ACC112 (cell line): ENCODE data around the gene HGS.
A peak's percentile ranks its signal among the peaks of the same experiment; 100 is the strongest.

Experiments used
- H2AFZ ChIP-seq: fragments of 200-600 bp; sonication (generic); one replicate; pipeline ENCODE4 v1.6.0; 2017; ENCODE audit warnings: antibody characterized with exemption, low read length; ENCODE audit not compliant: unreplicated experiment
- H3K27ac ChIP-seq: fragments of 200-600 bp; sonication (generic); 2 replicates; pipeline ENCODE4 v1.5.1; 2014; ENCODE audit warnings: low read depth, mild to moderate bottlenecking, antibody characterized with exemption, low read length, moderate library complexity
- H3K27me3 ChIP-seq: fragments of 200-600 bp; sonication (generic); 2 replicates; pipeline ENCODE4 v1.6.1; 2014; ENCODE audit warnings: mild to moderate bottlenecking, antibody characterized with exemption, low read length, moderate library complexity, mixed read lengths; ENCODE audit not compliant: insufficient read depth
- H3K36me3 ChIP-seq: fragments of 200-600 bp; sonication (generic); 2 replicates; pipeline ENCODE4 v1.6.1; 2016; ENCODE audit warnings: mild to moderate bottlenecking, antibody characterized with exemption, low read length, moderate library complexity, mixed read lengths; ENCODE audit not compliant: insufficient read depth
- H3K4me1 ChIP-seq: fragments of 200-600 bp; sonication (generic); one replicate; pipeline ENCODE4 v1.6.1; 2016; ENCODE audit warnings: low read length, mixed read lengths; ENCODE audit not compliant: insufficient read depth, unreplicated experiment, control insufficient read depth
- H3K4me3 ChIP-seq: fragments of 200-600 bp; sonication (generic); 2 replicates; pipeline ENCODE4 v1.5.1; 2014; ENCODE audit warnings: mild to moderate bottlenecking, low read depth, low read length
- H3K79me2 ChIP-seq: fragments of 200-600 bp; sonication (generic); one replicate; pipeline ENCODE4 v1.6.0; 2016; ENCODE audit warnings: low read length; ENCODE audit not compliant: control insufficient read depth, unreplicated experiment, insufficient read depth

Gene HGS

GRCh38 chr17:81683584-81684441, at the start of gene HGS, which contains the start of gene ARL16:
Gene HGS (plus strand): TSS chr17:81684011. CDS start chr17:81684067, 56 bp downstream.
Gene ARL16 (minus strand): TSS chr17:81683797. CDS start chr17:81683753, 44 bp downstream.
- H3K79me2 ChIP-seq: peaks cover 63% of the 10 kb centered on the region
- H3K4me3 ChIP-seq: peak within 1 kb of the TSS; percentile 93
- peaks cover 14% of the 10 kb centered on the region for H3K4me1 ChIP-seq
- peaks cover 21% of the 10 kb centered on the region; the same call in 1 of the 2 replicates for H3K36me3 ChIP-seq
- no peaks in the 10 kb centered on the region for H3K27me3 ChIP-seq
- peak within 1 kb of the TSS; percentile 97 for H3K27ac ChIP-seq
- peak within 1 kb of the TSS; percentile 53 for H2AFZ ChIP-seq

- Histone ChIP-seq H3K27ac (peak overlapping the region; percentile 89; the same call in 1 of the 2 replicates), H3K27me3 (no peaks in the 10 kb centered on the region), H3K79me2 (peaks cover 56% of the 10 kb centered on the region), H3K4me1 (peaks cover 6% of the 10 kb centered on the region), H3K4me3 (peak overlapping the region; percentile 94), H2AFZ (no peak overlapping the region), H3K36me3 (no peaks in the 10 kb centered on the region)
Measured at GRCh38 chr17:81635431-81635830, 48.4 kb upstream of the HGS start.

- Histone ChIP-seq H3K36me3 (no peaks in the 10 kb centered on the region), H3K4me3 (peak overlapping the region; percentile 94), H3K79me2 (peaks cover 52% of the 10 kb centered on the region), H3K27me3 (no peaks in the 10 kb centered on the region), H3K27ac (peak overlapping the region; percentile 89), H3K4me1 (peaks cover 6% of the 10 kb centered on the region), H2AFZ (no peak overlapping the region)
Measured at GRCh38 chr17:81635973-81636504, 47.8 kb upstream of the HGS start.

- H3K4me1 ChIP-seq: peaks cover 6% of the 10 kb centered on the region
- H3K27me3 ChIP-seq: no peaks in the 10 kb centered on the region
- peaks cover 48% of the 10 kb centered on the region for H3K79me2 ChIP-seq
- H3K4me3 ChIP-seq: peak within 1 kb of the TSS; percentile 94
- no peaks in the 10 kb centered on the region for H3K36me3 ChIP-seq
- peak within 1 kb of the TSS; percentile 89 for H3K27ac ChIP-seq
- peak within 1 kb of the TSS; percentile 91 for H2AFZ ChIP-seq
Measured at GRCh38 chr17:81636505-81637288, 47.1 kb upstream of the HGS start, which contains the start of the genes NPLOC4 and TSPAN10. Gene NPLOC4 (minus strand): TSS chr17:81637112. CDS start chr17:81636930, 182 bp downstream. Gene TSPAN10 (plus strand): TSS chr17:81637196. CDS start chr17:81642413, 5,217 bp downstream.

GRCh38 chr17:81638683-81639082, 45.1 kb upstream of the HGS start:
- Histone ChIP-seq H3K79me2 (peaks cover 29% of the 10 kb centered on the region), H3K4me1 (peaks cover 15% of the 10 kb centered on the region), H2AFZ (no peak overlapping the region), H3K4me3 (no peak overlapping the region), H3K27ac (no peak overlapping the region), H3K36me3 (no peaks in the 10 kb centered on the region), H3K27me3 (no peaks in the 10 kb centered on the region)

GRCh38 chr17:81640011-81640410, 43.8 kb upstream of the HGS start:
- Histone ChIP-seq H3K36me3 (no peaks in the 10 kb centered on the region), H3K4me1 (peaks cover 15% of the 10 kb centered on the region), H3K4me3 (no peak overlapping the region), H3K27ac (no peak overlapping the region), H3K79me2 (peaks cover 16% of the 10 kb centered on the region), H3K27me3 (no peaks in the 10 kb centered on the region), H2AFZ (no peak overlapping the region)

GRCh38 chr17:81641825-81642489, 41.9 kb upstream of the HGS start:
- Histone ChIP-seq H3K36me3 (no peaks in the 10 kb centered on the region), H3K27ac (no peak overlapping the region), H3K79me2 (no peaks in the 10 kb centered on the region), H3K27me3 (no peaks in the 10 kb centered on the region), H2AFZ (peak overlapping the region; percentile 23), H3K4me3 (no peak overlapping the region), H3K4me1 (peaks cover 9% of the 10 kb centered on the region)

GRCh38 chr17:81644496-81644895, 39.3 kb upstream of the HGS start:
- Histone ChIP-seq H3K4me1 (peaks cover 9% of the 10 kb centered on the region), H3K27ac (no peak overlapping the region), H2AFZ (no peak overlapping the region), H3K36me3 (no peaks in the 10 kb centered on the region), H3K27me3 (peaks cover 18% of the 10 kb centered on the region), H3K4me3 (no peak overlapping the region), H3K79me2 (no peaks in the 10 kb centered on the region)

- peaks cover 18% of the 10 kb centered on the region for H3K27me3 ChIP-seq
- H3K79me2 ChIP-seq: no peaks in the 10 kb centered on the region
- peaks cover 9% of the 10 kb centered on the region for H3K4me1 ChIP-seq
- no peak overlapping the region for H3K4me3 ChIP-seq
- no peak overlapping the region for H3K27ac ChIP-seq
- H2AFZ ChIP-seq: no peak overlapping the region
- H3K36me3 ChIP-seq: no peaks in the 10 kb centered on the region
Measured at GRCh38 chr17:81644976-81645952, 38.5 kb upstream of the HGS start.
